Caco-2 (cell line): ENCODE results near the gene CDKAL1. TPM values are rescaled to one million over a fixed set of nuclear protein-coding genes. Genes with fewer than 3 reads are reported as not detected.
A peak's percentile ranks its signal among the peaks of the same experiment; 100 is the strongest.

Source experiments
- BruUV-seq: library from RNA; stranded (reverse); fragments of 400-500 nt; replicated peaks from 2 replicates; lab custom pipeline; 2021; lab: Mats Ljungman, UMichigan
- CTCF ChIA-PET: fragments of 300-600 bp; sonication (Branson Sonifier 250); formaldehyde crosslinking; loops from one replicate; lab custom pipeline; 2022; ENCODE audit warnings: antibody characterized with exemption; lab: Charles Lee
- POLR2A ChIA-PET: fragments of 300-600 bp; sonication (Branson Sonifier 250); formaldehyde crosslinking; loops from one replicate; lab custom pipeline; 2022; ENCODE audit warnings: antibody characterized with exemption; lab: Charles Lee
- DNase-seq, 2 experiments: peaks; one replicate each; pipeline versions ENCODE4 v3.0.0 to v3.0.0-alpha.2; 2020 to 2022
- H3K27me3 ChIP-seq: replicated peaks from 2 replicates; pipeline ENCODE4 v1.6.0; 2011; ENCODE audit warnings: low read length; ENCODE audit not compliant: control insufficient read depth, insufficient read depth
- H3K36me3 ChIP-seq: 2 replicates; pipeline ENCODE4 v1.5.1; 2011; ENCODE audit warnings: low read length; ENCODE audit not compliant: control insufficient read depth, insufficient read depth
- H3K4me1 ChIP-seq: fragments of 250-450 bp; sonication (Bioruptor Pico); 2 replicates; pipeline ENCODE4 v1.5.1; 2020; ENCODE audit warnings: mild to moderate bottlenecking
- H3K4me3 ChIP-seq: 2 replicates; pipeline ENCODE4 v1.5.1; 2011; ENCODE audit warnings: low read depth, mild to moderate bottlenecking, control low read depth, low read length
- H3K9me3 ChIP-seq: fragments of 250-450 bp; sonication (Bioruptor Pico); 2 replicates; pipeline ENCODE4 v1.5.1; 2020; ENCODE audit warnings: mild to moderate bottlenecking, moderate library complexity
- H3K27ac Mint-ChIP-seq: one replicate; pipeline ENCODE4 v1.8.0; 2022; ENCODE audit warnings: mixed read lengths; ENCODE audit not compliant: unreplicated experiment
- H3K27me3 Mint-ChIP-seq: one replicate; pipeline ENCODE4 v1.8.0; 2022; ENCODE audit warnings: mixed read lengths; ENCODE audit not compliant: insufficient read depth, unreplicated experiment
- H3K36me3 Mint-ChIP-seq: one replicate; pipeline ENCODE4 v1.8.0; 2022; ENCODE audit warnings: mild to moderate bottlenecking, mixed read lengths; ENCODE audit not compliant: insufficient read depth, unreplicated experiment
- H3K4me1 Mint-ChIP-seq: one replicate; pipeline ENCODE4 v1.8.0; 2022; ENCODE audit warnings: low read depth, mixed read lengths; ENCODE audit not compliant: unreplicated experiment
- H3K4me3 Mint-ChIP-seq: one replicate; pipeline ENCODE4 v1.8.0; 2022; ENCODE audit warnings: mild to moderate bottlenecking, moderate library complexity, mixed read lengths; ENCODE audit not compliant: unreplicated experiment
- H3K9me3 Mint-ChIP-seq: one replicate; pipeline ENCODE4 v1.8.0; 2022; ENCODE audit warnings: mixed read lengths; ENCODE audit not compliant: unreplicated experiment
- CTCF ChIP-seq, 2 experiments: fragments of 200-600 bp in 1 of 2; IDR thresholded peaks; 1 replicate in 1 of 2; 2 replicates in 1 of 2; pipeline versions ENCODE4 v1.5.1 to v1.8.0; 2011 to 2022; ENCODE audit warnings: antibody characterized with exemption in 1 of 2, control low read depth in 1 of 2, inconsistent platforms in 1 of 2, low read depth in 1 of 2, low read length in 1 of 2, mild to moderate bottlenecking in 1 of 2, moderate library complexity in 1 of 2; ENCODE audit not compliant: insufficient read depth in 1 of 2, severe bottlenecking in 1 of 2, unreplicated experiment in 1 of 2
- intact Hi-C: fragments of 100-400 bp; cut with micrococcal nuclease; formaldehyde crosslinking; loops from one replicate; pipeline ENCODE4 v1.10.0; 2022; ENCODE audit not compliant: unreplicated experiment
- total RNA-seq: library from RNA; stranded (reverse); gene quantifications from 2 replicates; pipeline ENCODE4 v1.2.3, GENCODE V29; 2022

CDKAL1 gene
- total RNA-seq, 1 experiment from 2014 or later, result 18.7 TPM

DNA sequence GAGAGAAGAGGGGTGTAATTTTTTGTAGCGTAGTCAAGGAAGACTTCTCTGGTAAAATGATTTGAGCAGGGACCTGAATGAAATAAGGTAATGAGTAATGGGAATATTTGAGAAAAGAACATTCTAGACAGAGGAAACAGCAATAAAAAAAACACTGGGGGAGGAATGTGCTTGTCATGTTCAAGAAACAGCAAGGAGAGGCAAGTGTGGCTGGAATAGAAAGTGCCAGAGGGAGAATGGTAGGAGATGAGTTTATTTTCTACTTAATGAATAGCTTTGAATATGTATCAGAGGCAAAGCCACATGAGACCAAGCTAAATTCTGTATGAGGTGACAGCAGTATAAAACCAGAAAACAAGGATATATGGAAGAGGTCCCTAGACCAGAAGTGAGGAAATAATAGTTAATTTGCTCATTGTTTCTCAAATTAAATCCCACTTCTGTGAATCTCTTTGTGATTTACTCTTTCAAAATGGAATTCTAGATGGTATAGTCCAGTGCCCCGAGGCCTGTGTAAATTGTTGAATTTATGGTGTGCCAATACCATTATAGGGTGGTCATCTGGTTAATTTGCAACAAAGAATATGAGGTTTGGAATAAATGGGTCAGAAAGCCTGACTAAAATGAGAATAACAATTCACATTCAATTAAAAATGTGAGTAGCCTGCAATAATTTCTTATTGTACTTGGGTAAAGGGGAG lies 170.2 kb downstream of the CDKAL1 start:
- no peak for TF ChIP-seq CTCF (IDR thresholded peaks at IDR 0.05; ENCODE audit: insufficient read depth in 1 of 2, low read depth in 1 of 2, low read length in 1 of 2, severe bottlenecking in 1 of 2, unreplicated experiment in 1 of 2)
- Histone ChIP-seq H3K4me3 (no peak overlapping the region), H3K36me3 (no peaks in the 10 kb centered on the region; the same call in 1 of the 2 replicates), H3K4me1 (peaks cover 19% of the 10 kb centered on the region), H3K27me3 (no peaks in the 10 kb centered on the region), H3K9me3 (no peaks in the 10 kb centered on the region)
- DNase-seq, result no peak
- POLR2A ChIA-PET, result no interaction called here
- no peaks in the 10 kb centered on the region for H3K27me3 Mint-ChIP-seq
- H3K4me3 Mint-ChIP-seq, result no peak overlapping the region
- CTCF ChIA-PET, result no interaction called here
- H3K27ac Mint-ChIP-seq, result no peak overlapping the region
- BruUV-seq, result no TSS peak
- H3K4me1 Mint-ChIP-seq, result peaks cover 13% of the 10 kb centered on the region
- H3K36me3 Mint-ChIP-seq, result no peaks in the 10 kb centered on the region
- no peaks in the 10 kb centered on the region for H3K9me3 Mint-ChIP-seq
- intact Hi-C loops, result no loop called here

DNA sequence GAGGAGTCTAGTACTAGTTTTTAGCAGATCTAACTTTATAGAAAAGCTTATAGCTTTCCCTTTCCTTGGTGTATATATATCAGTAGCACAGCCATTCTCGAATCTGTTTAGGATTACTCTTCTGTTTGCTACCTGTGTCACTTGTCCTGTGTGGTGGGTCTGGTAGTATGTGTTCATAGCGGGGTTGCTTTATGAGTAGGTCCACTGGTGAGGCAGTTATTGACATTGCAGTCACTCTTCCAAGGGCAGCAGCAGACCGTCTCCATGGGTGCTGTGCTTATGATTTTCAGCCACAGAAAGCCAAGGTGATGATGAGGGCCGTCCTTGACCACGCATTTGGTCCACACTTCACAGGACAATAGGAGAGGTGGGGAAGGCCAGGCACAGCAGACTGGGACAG lies 171.5 kb downstream of the CDKAL1 start:
- H3K9me3 Mint-ChIP-seq, result no peaks in the 10 kb centered on the region
- TF ChIP-seq CTCF (IDR thresholded peaks at IDR 0.05; ENCODE audit: insufficient read depth in 1 of 2, low read depth in 1 of 2, low read length in 1 of 2, severe bottlenecking in 1 of 2, unreplicated experiment in 1 of 2), result no peak
- Histone ChIP-seq H3K4me3 (no peak overlapping the region), H3K36me3 (no peaks in the 10 kb centered on the region), H3K4me1 (peaks cover 17% of the 10 kb centered on the region), H3K27me3 (no peaks in the 10 kb centered on the region), H3K9me3 (no peaks in the 10 kb centered on the region)
- no peaks in the 10 kb centered on the region for H3K27me3 Mint-ChIP-seq
- no TSS peak for BruUV-seq
- intact Hi-C loops, result no loop called here
- DNase-seq, result no peak
- peaks cover 13% of the 10 kb centered on the region for H3K4me1 Mint-ChIP-seq
- H3K4me3 Mint-ChIP-seq, result no peak overlapping the region
- H3K27ac Mint-ChIP-seq, result no peak overlapping the region
- ChIA-PET POLR2A (no interaction called here), CTCF (no interaction called here)
- H3K36me3 Mint-ChIP-seq, result no peaks in the 10 kb centered on the region

DNA sequence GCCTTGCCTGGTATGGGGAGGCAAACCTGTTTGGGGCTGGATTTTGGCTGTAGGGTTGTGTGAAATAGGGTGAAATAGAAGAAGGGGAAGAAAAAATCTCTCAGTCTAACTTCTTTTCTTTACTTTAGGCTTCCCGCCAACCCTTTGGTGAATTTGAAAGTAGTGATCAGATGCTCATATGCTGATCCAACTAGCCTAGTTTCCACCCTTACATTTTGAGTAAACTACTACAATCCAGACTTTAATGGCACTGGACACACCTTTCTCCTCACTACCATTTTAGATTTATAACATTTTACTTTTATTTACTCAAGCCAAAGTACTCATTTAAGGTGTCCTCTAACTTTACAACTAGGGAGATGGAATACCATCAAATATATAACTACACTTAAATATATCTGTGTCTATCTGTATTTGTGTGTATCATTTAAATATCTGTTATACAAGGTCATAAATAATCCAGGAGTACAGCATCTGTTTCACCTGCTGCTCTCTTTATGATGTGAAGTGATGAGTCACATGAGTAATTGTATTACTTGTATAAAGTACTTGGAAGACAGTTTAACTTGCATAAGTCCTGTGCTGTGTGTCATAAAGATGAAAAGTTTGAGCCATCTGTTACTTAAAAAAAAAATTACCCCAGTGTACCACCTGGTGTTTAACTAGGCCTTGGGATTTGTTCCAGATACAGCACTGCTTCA lies 172.1 kb downstream of the CDKAL1 start:
- no peak overlapping the region for H3K4me3 Mint-ChIP-seq
- no peaks in the 10 kb centered on the region for H3K27me3 Mint-ChIP-seq
- H3K4me1 ChIP-seq, result peaks cover 23% of the 10 kb centered on the region
- intact Hi-C loops, result no loop called here
- peak in 1 of 2 experiments; percentile 23 for DNase-seq
- no TSS peak for BruUV-seq
- no peaks in the 10 kb centered on the region for H3K36me3 ChIP-seq
- no peak for TF ChIP-seq CTCF (IDR thresholded peaks at IDR 0.05; ENCODE audit: insufficient read depth in 1 of 2, low read depth in 1 of 2, low read length in 1 of 2, severe bottlenecking in 1 of 2, unreplicated experiment in 1 of 2)
- H3K9me3 ChIP-seq, result no peaks in the 10 kb centered on the region
- peaks cover 15% of the 10 kb centered on the region for H3K4me1 Mint-ChIP-seq
- H3K9me3 Mint-ChIP-seq, result no peaks in the 10 kb centered on the region
- H3K36me3 Mint-ChIP-seq, result no peaks in the 10 kb centered on the region
- no peak overlapping the region for H3K4me3 ChIP-seq
- POLR2A ChIA-PET, result no interaction called here
- CTCF ChIA-PET, result no interaction called here
- H3K27me3 ChIP-seq, result no peaks in the 10 kb centered on the region
- H3K27ac Mint-ChIP-seq, result no peak overlapping the region
